ENCODE results near the gene LARP4B.

LARP4B gene

DNA sequence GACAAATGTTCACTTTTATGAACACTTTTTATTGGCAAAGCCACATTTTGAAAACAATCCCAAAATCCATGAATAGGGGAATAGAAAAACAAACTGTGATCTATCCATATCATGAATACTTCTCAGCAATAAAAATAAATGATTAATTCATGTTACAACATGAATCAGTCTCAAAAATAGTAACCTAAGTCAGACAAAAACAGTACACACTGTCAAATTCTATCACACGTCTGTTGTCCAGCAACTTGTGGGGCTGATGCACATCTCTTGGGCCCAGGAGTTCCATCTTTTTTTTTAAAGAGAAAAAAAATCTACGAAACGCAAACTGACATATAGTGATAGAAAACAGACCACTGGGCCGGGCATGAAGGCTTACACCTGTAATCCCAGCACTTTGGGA lies 71.0 kb downstream of the LARP4B start:
- DNase-seq = no peak

DNA sequence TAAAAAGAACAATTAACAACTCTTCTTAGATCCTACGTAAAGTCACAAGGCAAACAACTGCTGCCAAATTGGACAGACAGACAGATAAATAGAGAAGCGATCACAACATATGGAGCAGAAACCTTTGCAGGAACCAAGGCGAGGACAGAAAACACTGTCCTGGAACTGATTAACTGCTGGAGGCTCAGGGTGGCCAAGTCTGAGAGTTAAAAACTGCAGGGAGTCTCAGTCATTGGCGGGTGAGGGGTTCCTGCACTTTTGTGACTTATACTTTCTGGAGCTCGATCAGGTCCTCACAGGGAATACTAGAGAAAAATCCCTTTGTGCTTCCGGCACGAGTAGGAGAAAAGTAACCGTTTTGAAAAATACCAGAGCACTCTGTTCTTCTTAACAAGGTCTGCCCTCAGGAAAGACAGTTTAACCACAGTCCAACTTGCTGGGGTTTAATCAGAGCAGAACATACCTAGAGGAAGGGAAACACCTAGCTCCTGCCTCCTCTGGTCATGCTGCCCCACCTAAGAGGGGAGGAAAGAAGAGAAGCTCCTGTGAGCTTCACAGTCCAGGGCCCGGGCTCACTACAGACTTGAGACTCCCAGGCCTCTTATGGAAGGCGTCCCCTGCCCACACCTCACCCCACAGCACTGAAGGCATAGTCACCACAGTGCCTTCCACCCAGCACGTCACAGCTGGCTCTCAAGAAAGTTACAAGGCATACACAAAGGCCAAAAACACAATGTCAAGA lies 74.9 kb downstream of the LARP4B start:
- DNase-seq = no peak

DNA sequence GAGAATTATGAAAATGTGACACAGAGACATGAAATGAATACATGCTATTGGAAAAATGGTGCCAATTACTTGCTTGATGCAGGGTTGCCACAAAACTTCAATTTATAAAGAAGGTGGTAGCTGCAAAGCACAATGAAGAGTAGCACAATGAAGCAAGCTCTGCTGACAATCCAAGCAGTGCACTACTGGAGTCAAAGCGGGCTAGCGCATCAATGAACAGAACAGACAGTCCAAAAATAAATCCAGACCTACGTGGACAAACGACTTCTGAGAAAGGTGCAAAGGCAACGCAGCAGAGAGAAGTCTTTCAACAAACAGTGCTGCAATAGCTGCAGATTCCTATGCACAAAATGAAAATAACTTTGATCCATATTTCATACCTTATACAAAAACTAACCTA lies 75.8 kb downstream of the LARP4B start:
- no peak for DNase-seq

DNA sequence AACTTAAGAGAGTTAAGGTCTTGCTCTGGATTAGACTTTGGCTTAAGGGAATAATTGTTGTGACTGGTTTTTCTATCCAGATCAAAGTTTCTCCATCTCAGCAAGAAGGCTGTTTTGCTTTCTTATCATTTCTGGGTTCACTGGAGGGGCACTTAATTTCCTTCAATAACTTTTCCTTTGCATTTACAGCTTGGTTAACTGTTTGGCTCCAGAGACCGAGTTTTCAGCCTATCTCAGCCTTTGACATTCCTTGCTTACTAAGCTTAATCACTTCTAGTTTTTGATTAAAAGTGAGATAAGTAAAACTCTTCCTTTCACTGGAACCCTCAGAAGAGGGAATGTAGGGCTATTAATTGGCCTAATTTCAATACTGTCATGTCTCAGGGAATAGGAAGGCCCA lies 76.4 kb downstream of the LARP4B start:
- no peak for DNase-seq

DNA sequence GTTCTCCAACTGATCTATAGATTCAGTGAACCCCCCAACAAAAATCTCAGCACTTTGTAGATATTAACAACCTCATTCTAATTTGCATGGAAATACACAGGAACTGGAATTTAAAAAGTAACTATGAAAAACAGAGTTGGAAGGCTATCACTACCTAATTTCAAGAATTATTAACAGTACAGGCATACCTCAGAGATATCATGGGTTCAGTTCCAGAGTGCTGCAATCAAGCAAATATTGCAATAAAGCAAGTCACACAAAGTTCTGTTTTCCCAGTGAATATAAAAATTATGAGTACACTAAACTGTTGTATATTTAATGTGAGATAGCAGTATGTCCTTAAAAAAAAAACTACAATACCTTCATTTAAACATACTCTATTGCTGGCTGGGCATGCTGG lies 78.5 kb downstream of the LARP4B start:
- DNase-seq = no peak

DNA sequence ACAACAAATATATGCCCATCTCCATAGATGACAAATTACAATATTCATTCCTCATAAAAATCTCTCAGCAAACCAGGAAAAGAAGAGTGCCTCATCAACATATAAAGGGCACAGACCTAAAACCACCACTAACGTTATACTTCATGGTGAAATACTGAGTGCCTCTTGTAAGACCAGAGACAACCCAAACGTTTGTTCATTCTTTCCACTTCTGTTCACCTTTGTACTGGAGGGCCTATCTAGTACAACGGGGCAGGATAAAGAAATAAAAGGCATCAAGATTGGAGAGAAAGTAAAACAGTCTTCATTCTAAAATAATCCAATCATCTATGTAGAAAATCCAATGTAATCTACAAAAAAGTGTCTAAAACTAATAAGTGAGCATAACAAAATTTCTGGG lies 79.1 kb downstream of the LARP4B start:
- no peak for DNase-seq

DNA sequence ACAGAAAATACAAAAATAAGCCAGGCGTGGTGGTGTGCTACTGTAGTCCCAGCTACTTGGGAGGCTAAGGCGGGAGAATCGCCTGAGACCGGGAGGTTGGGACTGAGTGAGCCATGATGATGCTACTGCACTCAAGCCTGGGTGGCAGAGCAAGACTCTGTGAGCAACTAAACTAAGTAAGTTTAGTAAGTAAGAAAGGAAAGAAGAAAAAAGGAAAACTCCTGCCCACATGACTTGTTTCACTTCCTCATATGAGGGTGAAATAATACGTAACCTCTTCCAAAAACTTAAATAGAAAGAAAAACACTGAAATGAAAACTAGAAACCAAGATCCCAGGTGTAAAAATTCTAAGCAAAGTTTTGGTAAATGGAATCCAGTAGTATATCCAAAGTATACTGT lies 79.6 kb downstream of the LARP4B start:
- no peak for DNase-seq

DNA sequence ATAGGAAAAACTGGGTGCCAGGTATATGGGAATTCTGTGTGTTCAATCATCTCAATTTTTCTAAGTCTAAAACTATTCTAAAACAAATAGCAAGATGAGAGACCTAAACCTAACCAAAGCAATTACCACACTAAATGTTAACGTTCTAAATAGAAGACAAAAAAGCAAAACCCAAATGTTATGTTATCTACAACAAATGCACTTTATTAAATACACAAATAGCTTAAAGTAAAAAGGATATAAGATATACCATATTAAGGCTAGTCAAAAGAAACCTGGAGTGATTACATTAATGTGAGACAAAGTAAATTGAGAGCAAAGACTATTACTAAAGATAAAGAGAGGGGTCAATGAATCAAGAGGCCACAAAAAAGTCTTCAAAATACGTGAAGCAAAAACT lies 81.4 kb downstream of the LARP4B start:
- no peak for DNase-seq

DNA sequence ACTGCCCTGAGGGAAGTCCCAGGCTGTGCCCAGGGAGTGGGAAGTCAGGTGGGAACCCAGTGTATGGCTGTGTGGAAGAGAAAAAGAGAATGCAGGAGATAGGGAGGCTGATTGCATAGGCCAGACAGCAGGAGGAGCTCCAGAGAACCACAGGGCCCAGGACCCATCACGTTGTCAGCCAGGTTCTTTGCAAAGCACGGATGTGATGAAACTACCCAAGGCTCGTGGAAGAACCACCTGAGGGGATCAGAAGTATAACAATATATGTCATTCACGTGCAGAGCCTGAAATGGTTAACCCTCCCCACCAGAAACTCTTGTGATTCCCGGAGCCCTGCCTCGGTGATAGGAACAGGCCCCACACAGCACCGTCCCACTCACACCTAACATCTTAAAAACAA lies 83.6 kb downstream of the LARP4B start:
- DNase-seq = no peak

DNA sequence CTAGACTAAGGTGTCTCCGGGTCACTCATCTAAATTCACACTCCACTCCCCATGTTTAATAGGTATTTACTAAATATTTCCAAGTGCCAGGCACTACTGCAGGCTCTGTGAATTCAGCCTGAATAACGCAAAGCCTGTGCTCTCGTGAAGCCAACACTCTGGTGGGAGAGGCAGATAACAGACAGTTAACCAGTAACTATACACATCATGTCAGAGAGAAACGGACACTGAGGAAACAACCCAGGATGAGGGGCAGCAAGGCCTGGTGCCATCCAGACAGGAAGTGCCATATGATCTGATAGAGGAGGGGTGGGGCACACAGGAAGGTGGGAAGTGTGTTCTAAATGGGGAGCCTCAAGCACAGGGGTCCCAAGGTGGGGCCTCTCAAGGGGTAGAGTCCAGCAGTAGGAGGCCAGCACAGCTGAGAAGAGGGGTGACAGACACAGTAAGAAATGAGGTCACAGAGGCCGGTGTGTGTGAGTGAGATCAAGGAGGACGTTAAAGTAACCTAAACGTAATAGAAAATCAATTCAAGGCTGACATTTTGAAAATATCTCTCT lies 85.3 kb downstream of the LARP4B start:
- no peak for DNase-seq

DNA sequence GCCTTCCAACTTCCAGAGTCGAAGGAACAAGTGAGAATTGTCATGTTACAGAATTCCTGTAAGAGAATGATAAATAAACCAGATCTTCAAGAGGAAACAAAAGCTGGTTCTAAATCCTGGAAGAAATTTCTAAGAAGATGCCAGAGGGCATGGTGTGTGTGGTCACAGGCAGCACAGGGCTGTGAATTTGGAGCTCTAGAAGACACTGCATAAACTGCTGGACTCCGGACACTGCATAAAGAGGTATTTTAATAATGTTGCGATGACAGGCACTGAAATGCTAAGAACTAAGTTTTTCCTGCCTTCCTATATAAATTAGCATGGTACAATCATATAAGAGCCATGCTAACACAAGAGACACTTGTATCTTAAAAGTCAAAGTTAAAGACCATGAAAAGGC lies 86.0 kb downstream of the LARP4B start:
- no peak for DNase-seq

DNA sequence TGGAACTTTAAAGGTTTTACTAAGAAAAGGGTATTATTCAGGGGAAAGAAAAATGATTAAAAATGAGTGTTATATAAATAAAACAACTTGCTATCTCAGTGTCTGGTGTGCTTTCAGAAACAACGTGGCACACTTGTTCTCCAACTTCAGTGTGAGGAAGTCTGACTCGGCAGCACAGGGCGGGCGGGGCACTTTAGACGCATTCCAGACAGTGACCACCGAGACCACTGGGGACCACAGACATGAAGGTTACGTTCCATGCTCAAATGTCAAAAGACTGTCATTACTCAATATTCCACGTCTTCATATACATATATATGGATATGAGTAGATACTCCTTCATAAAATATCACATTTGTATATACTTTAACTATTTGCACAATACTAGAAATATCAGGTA lies 87.0 kb downstream of the LARP4B start:
- no peak for DNase-seq

DNA sequence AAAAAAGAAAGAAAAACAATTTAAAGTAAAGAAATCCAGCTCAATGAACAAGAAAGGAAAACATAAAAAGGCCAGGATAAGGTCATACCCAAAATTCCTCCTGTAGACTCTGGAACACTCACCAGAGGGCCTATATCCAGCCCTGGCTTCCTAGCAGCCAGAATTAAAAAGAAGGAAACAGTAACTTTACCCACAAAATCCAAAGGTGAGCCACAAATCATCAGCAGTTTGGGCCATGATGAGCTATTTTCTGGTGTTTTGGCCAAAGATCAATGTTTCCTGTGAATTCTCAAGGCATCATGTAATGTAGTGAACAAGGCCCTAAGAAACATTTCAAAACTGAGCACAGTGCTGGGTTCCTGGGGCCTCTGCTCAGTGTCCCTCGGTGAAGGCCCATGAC lies 87.8 kb downstream of the LARP4B start:
- no peak for DNase-seq

DNA sequence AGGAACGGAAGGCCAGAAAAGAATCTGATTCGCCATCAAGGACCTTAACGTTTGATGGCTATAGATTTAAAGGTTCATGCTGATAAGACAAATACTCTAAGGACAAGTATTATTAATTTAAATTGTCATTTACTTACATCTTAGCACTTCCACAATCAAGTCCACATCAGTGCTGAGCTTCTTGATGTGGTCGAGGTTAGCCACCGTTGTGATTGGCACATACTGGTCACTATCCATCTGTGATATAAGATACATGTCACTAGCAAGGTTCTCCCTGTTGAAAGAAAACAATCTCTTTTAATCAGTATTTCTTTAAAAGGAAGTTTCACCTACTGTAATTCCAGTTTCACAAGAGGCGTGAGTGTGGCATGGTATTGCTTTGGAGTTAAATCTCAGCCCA lies 88.7 kb downstream of the LARP4B start:
- no peak for DNase-seq

DNA sequence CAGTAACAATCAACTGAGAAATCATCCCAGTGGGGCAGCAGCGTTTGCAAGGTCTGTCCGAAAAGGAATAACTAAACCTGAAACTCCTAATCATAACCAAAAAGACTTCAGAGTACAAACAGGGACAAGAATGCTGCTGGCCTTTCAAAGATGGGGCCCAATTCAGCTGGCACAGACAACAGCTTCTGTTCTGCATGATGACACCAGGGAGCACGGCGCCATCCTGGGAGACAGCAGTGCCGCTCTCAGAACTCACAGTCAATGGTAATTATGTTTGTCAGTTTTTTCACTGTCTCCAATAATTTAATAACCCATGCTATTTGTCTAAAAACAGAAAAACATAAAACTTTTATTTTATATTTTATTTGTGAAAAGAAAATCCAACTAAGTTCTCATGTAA lies 90.0 kb downstream of the LARP4B start:
- no peak for DNase-seq

DNA sequence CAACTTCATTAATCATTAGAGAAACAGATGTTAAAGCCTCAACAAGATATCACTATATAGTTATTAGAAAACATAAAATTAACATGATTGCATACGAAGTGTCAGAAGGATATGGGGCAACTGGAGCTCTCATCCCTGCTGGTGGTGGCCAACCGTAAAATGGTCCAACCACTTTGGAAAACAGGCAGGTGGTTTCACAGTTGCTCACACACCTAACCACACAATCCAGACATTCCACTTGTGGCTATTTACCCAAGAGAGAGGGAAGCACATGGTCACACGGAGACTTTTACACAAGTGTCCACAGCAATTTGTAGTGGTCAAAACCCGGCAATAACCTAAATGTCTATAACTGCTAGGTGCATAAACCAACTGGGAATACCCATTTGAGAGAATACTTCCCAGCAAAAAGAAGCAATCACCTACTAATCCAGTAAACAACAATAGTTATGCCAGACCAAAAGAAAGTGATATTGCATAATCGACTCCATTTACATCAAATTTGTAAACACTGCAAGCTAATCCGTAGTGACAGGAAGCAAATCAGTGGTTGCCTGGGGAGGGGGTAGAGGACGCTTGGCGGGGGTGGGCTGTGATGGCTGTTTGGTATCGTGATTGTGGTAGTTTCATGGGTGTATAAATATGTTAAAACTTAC lies 91.8 kb downstream of the LARP4B start:
- no peak for DNase-seq

DNA sequence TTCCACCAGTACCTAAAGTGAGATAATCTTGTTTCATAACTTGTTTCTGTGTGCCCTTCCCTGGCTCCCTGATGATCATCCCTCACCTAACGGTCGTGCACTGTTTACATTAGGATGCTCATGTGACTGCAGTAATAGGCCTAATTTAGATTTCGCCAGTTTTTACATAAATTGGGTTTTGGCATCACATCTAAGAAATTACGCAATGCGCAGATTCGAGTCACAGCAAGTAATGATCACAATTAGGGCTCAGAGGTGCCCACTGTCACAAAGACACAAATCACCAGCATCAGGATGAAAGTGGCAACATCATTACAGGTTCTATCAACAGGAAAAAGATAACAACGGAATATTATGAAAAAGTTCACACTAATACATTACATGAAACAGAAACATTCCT lies 94.7 kb downstream of the LARP4B start:
- DNase-seq = no peak

DNA sequence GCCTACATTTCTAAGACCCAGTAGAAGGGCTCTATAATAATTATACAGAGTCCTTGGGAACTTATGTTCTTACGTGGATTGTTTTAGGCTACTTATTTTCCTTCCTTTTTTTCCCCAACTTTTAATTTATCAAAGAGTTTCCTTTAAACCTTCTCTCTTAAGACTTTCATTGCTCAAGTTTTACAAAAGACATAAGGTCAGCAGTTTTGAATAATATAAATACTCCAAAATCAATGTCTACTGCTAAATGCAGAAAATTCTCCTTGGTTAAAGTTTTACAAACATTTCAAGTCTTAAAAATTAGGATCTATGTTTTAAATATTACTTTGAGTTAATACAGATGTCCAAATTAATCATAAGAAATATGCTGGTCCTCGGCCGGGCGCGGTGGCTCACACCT lies 97.0 kb downstream of the LARP4B start:
- no peak for DNase-seq

DNA sequence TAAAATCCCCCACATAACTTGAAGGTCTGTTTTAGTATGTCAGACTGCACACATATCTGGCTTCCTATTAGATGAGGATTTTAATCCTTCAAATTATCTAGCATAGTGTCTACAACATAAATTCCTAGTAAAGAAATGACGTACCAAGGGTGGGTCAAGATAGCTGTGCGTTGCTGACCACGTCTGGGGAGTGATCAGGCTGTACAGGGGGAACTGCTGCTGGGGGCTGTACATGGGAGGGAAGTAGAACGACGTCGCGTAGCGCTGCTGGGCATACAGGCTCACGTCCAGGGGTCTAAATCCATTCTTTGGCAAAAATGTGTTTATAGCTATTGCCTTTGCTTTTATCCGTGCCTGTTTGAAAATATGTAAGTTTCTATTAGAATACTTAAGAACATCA lies 102.3 kb downstream of the LARP4B start:
- DNase-seq = no peak

DNA sequence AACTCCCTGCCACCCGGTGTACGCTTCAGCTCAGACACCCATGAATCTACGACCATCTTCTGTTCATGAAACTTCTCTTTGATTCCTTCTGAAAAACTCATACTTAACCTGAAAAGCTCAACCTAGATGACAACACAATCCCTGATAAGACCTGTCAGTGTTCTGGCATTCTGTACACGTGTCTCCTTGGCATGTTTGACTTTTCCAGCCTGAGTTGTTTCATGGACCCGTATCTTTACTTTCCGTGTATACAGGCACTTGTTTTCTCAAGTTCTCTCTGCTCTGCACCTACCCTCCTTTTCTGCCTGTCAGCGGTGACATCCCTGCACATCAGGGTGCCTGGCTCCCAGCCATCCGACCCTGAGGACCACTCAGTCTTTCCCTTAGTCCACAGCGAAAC lies 103.3 kb downstream of the LARP4B start:
- no peak for DNase-seq

DNA sequence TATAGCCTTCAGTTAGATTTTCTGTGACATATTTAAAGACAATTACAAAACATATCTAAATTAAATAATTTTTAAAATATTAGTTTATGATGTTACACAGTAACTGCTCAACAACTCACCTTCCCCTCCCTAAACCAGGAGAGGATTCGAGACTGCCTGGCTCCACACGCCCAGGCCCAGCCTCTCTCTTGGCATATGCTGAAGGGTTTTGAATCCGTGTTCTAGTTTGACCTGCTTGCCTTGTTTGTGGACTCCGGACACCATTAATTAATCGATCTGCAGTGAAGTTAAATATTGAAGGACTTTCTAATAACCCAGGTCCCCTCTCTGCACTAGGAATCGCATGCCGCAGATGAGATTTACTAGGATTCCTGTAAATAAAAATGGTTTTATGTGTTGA lies 106.6 kb downstream of the LARP4B start:
- no peak for DNase-seq

DNA sequence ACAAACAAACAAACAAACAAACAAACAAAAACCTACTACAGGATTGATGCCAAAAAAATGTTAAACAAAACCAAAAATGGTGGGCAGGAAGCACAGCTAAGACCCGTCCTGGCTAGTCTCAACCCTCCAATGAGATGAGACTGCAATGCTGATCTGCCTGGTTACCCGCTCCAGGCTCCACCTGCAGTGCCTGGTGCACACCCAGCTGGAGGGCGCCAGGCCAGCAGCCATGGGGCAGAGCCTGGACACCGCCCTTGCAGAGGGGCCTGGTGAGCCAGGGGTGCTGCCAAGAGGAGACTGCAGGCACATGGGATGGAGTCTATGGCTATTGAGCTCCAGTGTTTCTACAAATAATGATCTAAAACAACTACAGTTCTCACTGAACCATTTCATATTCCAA lies 107.0 kb downstream of the LARP4B start:
- DNase-seq = no peak

DNA sequence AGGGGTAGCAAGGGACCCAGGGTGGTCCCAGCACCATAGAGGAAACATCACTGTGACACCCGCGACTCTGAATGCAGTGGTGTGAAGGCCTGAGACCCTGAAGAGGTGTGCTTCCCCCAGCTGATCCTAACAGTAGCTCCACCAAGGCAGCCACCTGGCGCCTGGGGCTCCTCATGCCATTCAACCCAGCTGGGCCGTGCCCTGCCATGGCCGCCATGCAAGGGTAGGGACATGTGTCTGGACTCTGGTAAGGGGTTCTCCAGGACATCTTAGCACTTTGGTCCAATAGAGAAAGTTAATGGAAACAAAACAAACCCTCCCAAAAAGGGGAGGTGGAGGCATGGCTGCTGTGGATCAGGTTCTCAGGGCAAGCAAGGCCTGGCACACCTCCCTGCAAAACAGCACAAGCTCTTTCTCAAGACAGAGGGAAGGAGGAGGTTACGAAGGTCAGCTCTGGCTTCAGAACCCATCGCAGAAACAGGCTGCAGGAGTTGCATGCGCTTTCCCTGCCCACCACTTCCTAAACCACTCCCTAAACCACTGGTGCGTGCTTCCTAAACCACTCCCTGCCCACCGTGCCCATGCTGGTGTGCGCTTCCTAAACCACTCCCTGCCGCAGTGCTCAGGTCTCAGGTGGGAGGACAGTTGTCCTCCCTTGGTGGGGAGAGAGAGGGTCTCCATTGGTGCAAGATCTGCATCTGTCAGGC lies 108.7 kb downstream of the LARP4B start:
- no peak for DNase-seq

DNA sequence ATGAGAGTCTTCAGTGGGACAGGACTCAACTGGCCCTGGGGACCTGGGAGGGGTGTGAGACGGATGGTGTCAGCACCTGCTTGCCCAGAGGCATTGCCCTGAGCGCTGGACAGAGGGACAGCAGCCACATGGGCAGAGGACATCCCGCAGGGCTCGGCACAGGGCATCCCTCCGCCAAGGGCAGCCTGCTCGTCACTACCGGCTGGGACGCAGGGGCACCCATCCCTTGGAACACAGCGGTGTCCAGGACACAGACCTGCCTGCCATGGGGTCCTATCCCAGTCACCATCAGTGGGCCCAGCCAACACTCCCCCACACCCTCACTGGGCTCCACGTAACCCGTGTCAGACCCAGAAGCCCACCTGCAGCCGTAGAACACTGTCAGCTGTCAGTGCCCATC lies 109.3 kb downstream of the LARP4B start:
- DNase-seq = no peak
